ENCODE data around the gene FOXP1. TPM values are rescaled to one million over a fixed set of nuclear protein-coding genes. Genes with fewer than 3 reads are reported as not detected.

Gene FOXP1
- total and polyA plus RNA-seq, 2 of the 13 experiments (the other 11 are each of a cell fraction or from before 2014, with no cell fraction given), result 40.4 to 59.0 TPM

DNA sequence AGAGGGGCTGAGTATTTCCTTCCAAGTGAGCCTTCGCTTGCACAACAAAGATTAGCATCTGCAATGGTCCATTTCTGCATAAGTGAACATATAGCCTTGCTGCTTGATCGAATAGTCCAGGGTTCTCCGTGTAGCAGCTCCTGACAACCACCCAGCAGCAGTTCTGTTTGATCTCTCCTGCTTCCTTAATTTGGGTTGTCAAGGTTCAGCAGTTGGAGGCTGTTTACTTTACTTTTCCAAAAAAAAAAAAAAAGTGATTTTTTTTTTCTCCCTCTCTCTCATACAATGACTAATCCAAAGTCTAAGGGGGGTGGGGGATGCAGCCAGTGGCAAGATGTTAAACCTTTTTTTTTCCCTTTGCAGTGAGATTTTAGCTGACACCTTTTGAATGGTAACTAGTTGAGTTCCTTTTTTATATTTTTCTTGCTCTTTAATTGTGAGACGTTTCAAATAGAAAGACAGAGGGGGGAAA lies 3.6 kb downstream of the FOXP1 start (continued):
- TF ChIP-seq ZNF790 (CRISPR knock-in tag; IDR thresholded peaks at IDR 0.05; ENCODE audit: borderline replicate concordance) (no peak), PTBP1 (IDR thresholded peaks at IDR 0.05; ENCODE audit: low read depth, low read length, poor library complexity, severe bottlenecking) (no peak), FUBP1 (CRISPR knock-in tag; IDR thresholded peaks at IDR 0.05; ENCODE audit: borderline replicate concordance) (no peak), ATRX (CRISPR knock-in tag; IDR thresholded peaks at IDR 0.05; ENCODE audit: borderline replicate concordance) (no peak), ZNF775 (CRISPR knock-in tag; IDR thresholded peaks at IDR 0.05; ENCODE audit: borderline replicate concordance) (no peak), ZNF772 (CRISPR knock-in tag; IDR thresholded peaks at IDR 0.05) (0 out of 2 replicates have a peak, but pooled peaks have one; percentile 53), ZNF737 (CRISPR knock-in tag; IDR thresholded peaks at IDR 0.05; ENCODE audit: borderline replicate concordance) (no peak), ZNF703 (CRISPR knock-in tag; IDR thresholded peaks at IDR 0.05; ENCODE audit: borderline replicate concordance) (no peak), ZNF720 (CRISPR knock-in tag; IDR thresholded peaks at IDR 0.05) (no peak), KAT8 (CRISPR knock-in tag; IDR thresholded peaks at IDR 0.05) (0 out of 2 replicates have a peak, but pooled peaks have one; percentile 31), NR3C1 (CRISPR knock-in tag; IDR thresholded peaks at IDR 0.05) (no peak), PREB (CRISPR knock-in tag; IDR thresholded peaks at IDR 0.05) (no peak), PHF21A (CRISPR knock-in tag; IDR thresholded peaks at IDR 0.05) (peak; percentile 77), ZIK1 (CRISPR knock-in tag; IDR thresholded peaks at IDR 0.05; ENCODE audit: borderline replicate concordance, low read depth) (no peak), SKIL (CRISPR knock-in tag; IDR thresholded peaks at IDR 0.05; ENCODE audit: borderline replicate concordance) (no peak), ZMYM4 (CRISPR knock-in tag; IDR thresholded peaks at IDR 0.05) (peak; percentile 67)
